WI38 (cell line): ENCODE data around the gene ABHD6.

Experiments
- H3K4me3 ChIP-seq: 2 replicates; pipeline ENCODE4 v1.5.1; 2011; ENCODE audit warnings: low read depth, mild to moderate bottlenecking, control low read depth, low read length
- CTCF ChIP-seq: IDR thresholded peaks from 2 replicates; pipeline ENCODE4 v1.5.1; 2012; ENCODE audit warnings: low read depth, mild to moderate bottlenecking, control low read depth, low read length

Gene ABHD6

GRCh38 chr3:58202917-58203360 is 34.7 kb upstream of the ABHD6 start:
- TF ChIP-seq CTCF: no peak
- H3K4me3 ChIP-seq: no peak overlapping the region

- no peak for TF ChIP-seq CTCF
- no peak overlapping the region for H3K4me3 ChIP-seq
Observed at GRCh38 chr3:58203541-58203940, 34.1 kb upstream of the ABHD6 start.

- no peak overlapping the region for H3K4me3 ChIP-seq
- no peak for TF ChIP-seq CTCF
Observed at GRCh38 chr3:58204720-58205119, 32.9 kb upstream of the ABHD6 start.

DNA sequence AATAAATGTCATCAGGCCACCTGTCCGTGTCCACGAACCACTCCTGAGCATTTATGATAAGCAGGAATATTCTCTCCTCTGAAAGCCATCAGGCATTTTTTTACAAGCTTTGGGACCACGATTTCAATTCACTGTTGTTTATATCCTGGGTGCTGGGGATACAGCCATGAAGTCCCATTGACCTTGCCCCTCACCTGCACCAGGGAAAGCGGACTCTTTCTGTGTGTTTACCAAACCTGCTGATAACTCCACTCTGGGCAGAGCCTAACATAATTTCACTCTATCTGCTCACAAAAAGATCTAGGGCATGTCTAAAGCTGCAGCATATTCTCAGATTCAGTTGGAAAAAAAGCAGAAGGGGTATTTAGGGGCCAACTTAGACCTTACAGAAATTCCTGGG is 31.6 kb upstream of the ABHD6 start:
- no peak overlapping the region for H3K4me3 ChIP-seq
- TF ChIP-seq CTCF: no peak

DNA sequence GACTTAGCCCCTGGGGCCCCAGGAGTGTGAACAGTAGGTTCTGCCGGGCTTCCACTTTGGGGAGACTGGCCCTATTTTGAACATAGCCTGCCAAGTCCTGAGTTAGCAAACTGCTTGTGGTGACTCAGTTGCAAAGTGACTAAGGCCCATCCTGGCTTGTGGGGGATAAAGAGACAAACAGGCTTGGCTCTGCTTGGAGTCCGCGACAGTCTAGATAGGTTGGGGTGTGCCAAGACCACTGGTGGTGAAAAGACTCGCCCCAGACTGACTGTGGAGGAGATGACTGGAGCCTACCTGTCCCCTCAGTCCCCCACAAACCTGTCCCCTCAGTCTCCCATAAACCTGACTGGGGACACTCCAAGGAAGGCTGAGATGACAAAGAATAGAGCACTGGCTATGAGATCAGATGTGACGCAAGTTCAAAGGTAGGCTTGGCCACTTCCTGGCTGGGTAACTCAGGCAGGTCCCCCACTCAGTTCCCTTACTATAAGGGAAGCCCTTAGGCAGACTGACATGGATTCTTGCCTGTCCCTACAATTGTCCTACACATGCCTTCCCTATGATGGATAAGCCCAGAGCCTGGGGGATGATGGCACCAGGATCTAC is 31.1 kb upstream of the ABHD6 start:
- H3K4me3 ChIP-seq: no peak overlapping the region
- TF ChIP-seq CTCF: no peak

DNA sequence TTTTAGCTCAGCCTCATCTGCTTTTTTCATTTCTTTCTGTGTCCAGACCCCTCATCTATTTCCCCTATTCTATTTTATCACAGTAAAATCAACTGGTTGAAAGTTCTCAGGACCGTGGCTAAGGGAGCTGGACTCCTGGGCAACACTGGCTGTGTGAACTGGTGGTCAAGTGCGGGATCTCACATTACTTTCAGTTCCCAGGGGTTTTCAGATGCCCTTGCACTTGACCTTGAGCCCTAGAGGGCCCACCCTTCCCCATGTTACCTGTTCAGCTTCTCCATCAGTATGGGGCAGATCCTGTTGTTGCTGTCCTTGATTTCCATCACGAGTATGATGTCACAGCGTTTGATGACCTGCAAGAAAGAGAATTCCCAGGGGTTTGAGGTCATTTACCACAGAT is 29.6 kb upstream of the ABHD6 start:
- no peak overlapping the region for H3K4me3 ChIP-seq
- TF ChIP-seq CTCF: no peak

GRCh38 chr3:58209933-58210332 is 27.7 kb upstream of the ABHD6 start:
- TF ChIP-seq CTCF: no peak
- no peak overlapping the region for H3K4me3 ChIP-seq
